HUES48 (cell line): ENCODE data around the gene AP2S1.
"Not testable (repeated sequence)": the region's sequence is repeated elsewhere in the genome, so short reads cannot be mapped to it uniquely, and the experiment has no call there.

Experiments used
- H3K27ac ChIP-seq: one replicate; pipeline ENCODE4 v1.7.0; 2013; ENCODE audit warnings: low read depth, low read length, inconsistent platforms
- H3K27me3 ChIP-seq: 2 replicates; pipeline ENCODE4 v1.6.1; 2013; ENCODE audit warnings: mild to moderate bottlenecking, low read length; ENCODE audit not compliant: control insufficient read depth, insufficient read depth
- H3K36me3 ChIP-seq: 2 replicates; pipeline ENCODE4 v1.6.1; 2013; ENCODE audit warnings: low read length; ENCODE audit not compliant: control insufficient read depth, insufficient read depth
- H3K4me1 ChIP-seq: 2 replicates; pipeline ENCODE4 v1.6.1; 2013; ENCODE audit warnings: mild to moderate bottlenecking, low read length; ENCODE audit not compliant: control insufficient read depth, insufficient read depth
- H3K4me3 ChIP-seq: 2 replicates; pipeline ENCODE4 v1.5.1; 2013; ENCODE audit warnings: mild to moderate bottlenecking, low read depth, low read length
- H3K9ac ChIP-seq: 2 replicates; pipeline ENCODE4 v1.6.1; 2013; ENCODE audit warnings: mild to moderate bottlenecking, low read depth, low read length, moderate library complexity
- H3K9me3 ChIP-seq: 2 replicates; pipeline ENCODE4 v1.6.1; 2013; ENCODE audit warnings: low read length; ENCODE audit not compliant: control insufficient read depth, insufficient read depth

Gene AP2S1

DNA sequence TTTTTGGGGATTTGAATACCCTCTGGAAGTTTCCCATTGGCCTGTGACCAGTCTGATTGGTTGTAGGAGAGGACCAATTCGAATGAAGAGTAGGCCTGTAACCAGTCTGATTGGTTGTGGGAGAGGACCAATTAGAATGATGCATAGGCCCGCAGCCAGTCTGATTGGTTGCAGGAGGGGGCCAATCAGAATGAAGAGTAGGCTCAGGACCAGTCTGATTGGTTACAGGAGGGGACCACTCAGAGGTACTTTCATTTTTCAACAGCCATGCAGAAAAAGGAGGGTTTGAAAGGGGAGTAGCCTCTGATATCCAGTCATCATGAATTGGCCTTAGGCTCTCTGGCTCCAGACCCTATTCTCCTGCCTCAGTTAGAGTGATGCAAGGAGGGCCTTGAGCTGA, 31.8 kb downstream of the AP2S1 start:
- H3K4me3 ChIP-seq: no peak overlapping the region
- no peaks in the 10 kb centered on the region for H3K27me3 ChIP-seq
- H3K27ac ChIP-seq: no peak overlapping the region
- no peaks in the 10 kb centered on the region for H3K36me3 ChIP-seq
- H3K4me1 ChIP-seq: no peaks in the 10 kb centered on the region
- no peak overlapping the region for H3K9ac ChIP-seq
- no peaks in the 10 kb centered on the region for H3K9me3 ChIP-seq

GRCh38 chr19:46815833-46816627, 34.6 kb downstream of the AP2S1 start:
- Histone ChIP-seq H3K4me3 (no peak overlapping the region), H3K4me1 (no peaks in the 10 kb centered on the region), H3K36me3 (no peaks in the 10 kb centered on the region), H3K27ac (no peak overlapping the region), H3K9me3 (no peaks in the 10 kb centered on the region), H3K9ac (no peak overlapping the region), H3K27me3 (no peaks in the 10 kb centered on the region)

GRCh38 chr19:46813839-46814358, 36.7 kb downstream of the AP2S1 start:
- no peaks in the 10 kb centered on the region for H3K27me3 ChIP-seq
- no peak overlapping the region for H3K9ac ChIP-seq
- no peaks in the 10 kb centered on the region for H3K4me1 ChIP-seq
- H3K36me3 ChIP-seq: no peaks in the 10 kb centered on the region
- H3K4me3 ChIP-seq: no peak overlapping the region
- H3K9me3 ChIP-seq: no peaks in the 10 kb centered on the region
- no peak overlapping the region for H3K27ac ChIP-seq

GRCh38 chr19:46812977-46813838, 37.4 kb downstream of the AP2S1 start:
- Histone ChIP-seq H3K9me3 (no peaks in the 10 kb centered on the region), H3K4me1 (no peaks in the 10 kb centered on the region), H3K27ac (no peak overlapping the region), H3K4me3 (no peak overlapping the region), H3K36me3 (no peaks in the 10 kb centered on the region), H3K9ac (no peak overlapping the region), H3K27me3 (no peaks in the 10 kb centered on the region)

- Histone ChIP-seq H3K27me3 (no peaks in the 10 kb centered on the region), H3K27ac (no peak overlapping the region), H3K9ac (no peak overlapping the region), H3K36me3 (no peaks in the 10 kb centered on the region), H3K4me1 (no peaks in the 10 kb centered on the region), H3K4me3 (no peak overlapping the region), H3K9me3 (no peaks in the 10 kb centered on the region)
Observed at GRCh38 chr19:46809534-46810272, 40.9 kb downstream of the AP2S1 start.

GRCh38 chr19:46806656-46807055, 44.0 kb downstream of the AP2S1 start:
- no peak overlapping the region for H3K9ac ChIP-seq
- no peak overlapping the region for H3K27ac ChIP-seq
- no peaks in the 10 kb centered on the region for H3K9me3 ChIP-seq
- no peaks in the 10 kb centered on the region for H3K4me1 ChIP-seq
- no peaks in the 10 kb centered on the region for H3K36me3 ChIP-seq
- no peak overlapping the region for H3K4me3 ChIP-seq
- no peaks in the 10 kb centered on the region for H3K27me3 ChIP-seq

DNA sequence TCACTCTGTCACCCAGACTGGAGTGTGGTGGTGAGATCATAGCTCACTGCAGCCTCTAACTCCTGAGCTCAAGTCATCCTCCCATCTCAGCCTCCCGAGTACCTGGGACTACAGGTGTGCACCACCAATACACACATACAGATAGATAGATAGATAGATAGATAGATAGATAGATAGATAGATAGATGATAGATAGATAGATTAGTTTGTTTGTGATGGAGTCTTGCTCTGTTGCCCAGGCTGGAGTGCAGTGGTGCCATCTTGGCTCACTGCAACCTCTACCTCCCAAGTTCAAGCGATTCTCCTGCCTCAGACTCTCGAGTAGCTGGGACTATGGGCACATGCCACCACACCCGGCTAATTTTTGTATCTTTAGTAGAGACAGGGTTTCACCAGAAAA, 46.2 kb downstream of the AP2S1 start:
- not testable (repeated sequence) for H3K27ac ChIP-seq, H3K4me3 ChIP-seq, H3K4me1 ChIP-seq

GRCh38 chr19:46803555-46803954, 47.1 kb downstream of the AP2S1 start:
- H3K27ac ChIP-seq: no peak overlapping the region
- no peaks in the 10 kb centered on the region for H3K27me3 ChIP-seq
- H3K4me3 ChIP-seq: no peak overlapping the region
- no peaks in the 10 kb centered on the region for H3K9me3 ChIP-seq
- H3K9ac ChIP-seq: no peak overlapping the region
- no peaks in the 10 kb centered on the region for H3K36me3 ChIP-seq
- no peaks in the 10 kb centered on the region for H3K4me1 ChIP-seq

More for the DNA sequence above, 46.2 kb downstream of the AP2S1 start:
- H3K36me3 ChIP-seq, H3K9ac ChIP-seq, H3K27me3 ChIP-seq, H3K9me3 ChIP-seq: not testable (repeated sequence)

DNA sequence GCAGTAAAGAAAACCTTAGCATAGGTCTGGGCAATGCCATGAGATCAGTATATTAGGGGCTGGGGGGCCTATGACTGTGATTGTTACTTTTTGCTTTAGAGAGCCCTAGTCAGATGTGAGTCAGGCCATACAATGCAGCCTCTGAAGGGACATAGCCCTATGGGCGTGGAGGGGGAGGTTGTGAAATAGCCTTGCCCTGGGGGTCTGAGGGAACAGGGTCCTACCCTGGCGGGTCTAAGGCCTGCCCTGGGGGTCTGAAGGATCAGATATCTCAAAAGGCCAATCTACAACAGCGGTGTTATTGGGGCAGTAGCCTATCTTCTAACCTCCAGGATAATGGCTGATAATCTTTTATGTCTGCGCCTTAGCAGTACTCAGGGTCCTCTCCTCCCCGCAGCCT, 48.5 kb downstream of the AP2S1 start:
- no peaks in the 10 kb centered on the region for H3K9me3 ChIP-seq
- no peak overlapping the region for H3K9ac ChIP-seq
- H3K4me1 ChIP-seq: no peaks in the 10 kb centered on the region
- no peaks in the 10 kb centered on the region for H3K27me3 ChIP-seq
- H3K27ac ChIP-seq: no peak overlapping the region
- no peak overlapping the region for H3K4me3 ChIP-seq
- H3K36me3 ChIP-seq: no peaks in the 10 kb centered on the region

GRCh38 chr19:46798713-46799112, 51.9 kb downstream of the AP2S1 start:
- H3K4me1 ChIP-seq: no peaks in the 10 kb centered on the region
- H3K27ac ChIP-seq: no peak overlapping the region
- no peak overlapping the region for H3K9ac ChIP-seq
- H3K9me3 ChIP-seq: no peaks in the 10 kb centered on the region
- no peak overlapping the region for H3K4me3 ChIP-seq
- no peaks in the 10 kb centered on the region for H3K27me3 ChIP-seq
- no peaks in the 10 kb centered on the region for H3K36me3 ChIP-seq
